IPS-18a (cell line): ENCODE results near the gene FGFR3.

ENCODE experiments used
- H3K27ac ChIP-seq: one replicate; pipeline ENCODE4 v1.5.1; 2013; ENCODE audit warnings: low read length
- H3K27me3 ChIP-seq: one replicate; pipeline ENCODE4 v1.6.1; 2013; ENCODE audit warnings: mild to moderate bottlenecking, low read length; ENCODE audit not compliant: control insufficient read depth, insufficient read depth
- H3K36me3 ChIP-seq: one replicate; pipeline ENCODE4 v1.6.1; 2013; ENCODE audit warnings: low read depth, low read length; ENCODE audit not compliant: control insufficient read depth
- H3K4me1 ChIP-seq: one replicate; pipeline ENCODE4 v1.6.1; 2013; ENCODE audit warnings: low read depth, low read length; ENCODE audit not compliant: control insufficient read depth
- H3K4me3 ChIP-seq: one replicate; pipeline ENCODE4 v1.5.1; 2013; ENCODE audit warnings: low read length
- H3K9ac ChIP-seq: one replicate; pipeline ENCODE4 v1.6.1; 2013; ENCODE audit warnings: mild to moderate bottlenecking, low read length, moderate library complexity
- H3K9me3 ChIP-seq: one replicate; pipeline ENCODE4 v1.6.1; 2013; ENCODE audit warnings: low read depth, low read length; ENCODE audit not compliant: control insufficient read depth

The FGFR3 gene

DNA sequence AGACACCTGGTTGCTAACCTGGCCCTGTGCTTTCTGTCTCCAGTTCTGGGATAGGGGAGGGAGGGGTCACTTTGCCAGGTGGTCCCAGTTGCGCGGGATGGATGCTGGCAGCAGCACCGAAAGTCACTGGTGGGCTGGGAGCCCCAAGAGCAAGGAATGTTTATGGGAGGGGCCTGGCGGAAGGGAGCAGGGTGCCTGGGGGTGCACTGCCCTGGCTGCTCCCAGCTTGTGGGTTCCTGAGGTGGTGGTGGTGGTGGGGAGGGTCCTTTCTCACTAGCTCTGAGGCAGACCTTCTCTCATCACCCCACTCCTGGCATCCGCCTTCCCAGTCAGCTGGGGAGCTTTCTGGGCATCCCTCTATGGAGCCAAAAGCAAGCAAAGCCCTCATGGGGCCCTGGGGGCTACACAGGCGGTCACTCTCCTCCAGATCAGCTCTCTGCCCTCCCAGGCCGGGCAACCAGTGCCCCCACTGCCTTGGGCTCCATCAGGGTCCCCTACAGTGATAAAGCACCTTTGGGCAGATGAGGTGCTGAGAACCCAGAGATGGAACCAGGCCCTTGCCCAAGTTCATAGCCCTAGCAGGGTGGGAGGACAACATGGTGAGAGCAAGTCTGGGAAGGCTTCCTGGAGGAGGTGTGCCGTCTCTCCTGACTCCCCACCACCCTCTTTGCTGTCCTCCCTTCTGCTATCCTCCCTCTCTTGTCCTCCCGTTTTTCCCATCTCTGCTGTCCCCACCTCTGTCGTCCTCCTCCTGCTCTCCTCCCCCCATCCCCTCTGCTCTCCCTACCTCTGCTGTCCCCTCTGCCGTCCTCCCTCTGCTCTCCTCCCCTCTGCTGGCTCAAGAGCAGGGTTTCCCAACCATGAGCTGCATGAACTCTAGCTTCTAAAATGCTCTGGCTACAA, 16.0 kb downstream of the FGFR3 start:
- Histone ChIP-seq H3K4me3 (no peak overlapping the region), H3K27me3 (no peaks in the 10 kb centered on the region), H3K36me3 (peaks cover 15% of the 10 kb centered on the region), H3K4me1 (no peaks in the 10 kb centered on the region), H3K9ac (no peak overlapping the region), H3K9me3 (no peaks in the 10 kb centered on the region), H3K27ac (no peak overlapping the region)

DNA sequence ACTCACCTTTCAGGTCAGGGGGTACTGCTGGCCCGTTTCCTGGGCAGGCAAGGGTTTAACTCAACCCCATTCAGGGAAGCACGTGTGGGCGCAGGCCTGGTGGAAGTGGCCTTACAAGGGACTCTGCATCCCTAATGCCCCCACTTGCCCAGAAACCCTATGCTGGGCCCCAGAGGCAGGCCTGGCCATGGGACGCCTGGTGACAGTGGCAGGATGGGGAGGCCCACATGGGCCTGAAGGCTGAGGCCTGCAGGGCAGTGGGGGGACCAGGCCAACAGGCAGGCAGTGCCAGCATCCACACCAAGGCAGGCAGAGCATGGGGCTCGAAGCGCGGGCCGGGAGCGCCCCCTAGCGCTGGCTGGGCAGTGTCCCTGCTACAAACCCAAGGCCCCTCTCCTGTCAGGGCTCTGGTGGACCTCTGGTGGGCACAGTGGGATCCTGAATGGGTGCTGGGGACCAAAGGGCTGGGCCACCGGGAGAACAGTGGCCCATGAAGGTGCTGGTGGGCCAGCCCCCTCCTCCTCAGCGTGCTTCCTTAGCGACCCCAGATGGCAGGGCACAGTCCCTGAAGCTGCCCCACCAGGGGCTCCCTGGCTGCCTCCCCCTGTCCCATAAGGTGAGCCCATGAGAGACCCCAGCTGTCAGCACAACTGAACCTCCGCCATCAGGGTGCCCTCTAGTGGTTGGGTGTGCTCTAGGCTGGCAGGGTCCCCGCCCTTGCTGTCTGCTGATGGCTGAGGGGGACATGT, 16.8 kb downstream of the FGFR3 start:
- Histone ChIP-seq H3K27ac (no peak overlapping the region), H3K4me3 (no peak overlapping the region), H3K9me3 (no peaks in the 10 kb centered on the region), H3K36me3 (peaks cover 23% of the 10 kb centered on the region), H3K27me3 (no peaks in the 10 kb centered on the region), H3K4me1 (no peaks in the 10 kb centered on the region), H3K9ac (no peak overlapping the region)

DNA sequence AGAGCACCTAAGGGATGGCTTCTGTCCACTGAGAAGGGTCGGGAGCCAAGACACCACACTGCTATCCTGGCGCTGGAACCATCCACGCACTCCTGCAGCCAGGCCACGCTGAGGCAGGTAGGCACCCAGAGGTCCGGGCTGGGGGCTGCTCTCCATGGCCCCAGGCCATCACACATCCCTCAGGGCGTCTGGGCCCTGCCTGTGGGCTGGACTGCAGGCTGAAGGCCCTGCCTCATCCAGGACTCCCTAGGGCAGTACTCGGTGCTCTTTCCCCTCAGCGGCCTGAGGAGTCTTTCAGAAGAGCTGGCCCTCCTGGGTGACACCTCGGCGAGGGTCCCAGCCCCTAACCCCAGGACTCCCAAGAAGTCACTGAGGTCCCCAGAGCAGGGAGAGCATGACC, 17.7 kb downstream of the FGFR3 start:
- Histone ChIP-seq H3K9ac (no peak overlapping the region), H3K27ac (no peak overlapping the region), H3K4me3 (no peak overlapping the region), H3K27me3 (no peaks in the 10 kb centered on the region), H3K9me3 (no peaks in the 10 kb centered on the region), H3K36me3 (peaks cover 29% of the 10 kb centered on the region), H3K4me1 (no peaks in the 10 kb centered on the region)

DNA sequence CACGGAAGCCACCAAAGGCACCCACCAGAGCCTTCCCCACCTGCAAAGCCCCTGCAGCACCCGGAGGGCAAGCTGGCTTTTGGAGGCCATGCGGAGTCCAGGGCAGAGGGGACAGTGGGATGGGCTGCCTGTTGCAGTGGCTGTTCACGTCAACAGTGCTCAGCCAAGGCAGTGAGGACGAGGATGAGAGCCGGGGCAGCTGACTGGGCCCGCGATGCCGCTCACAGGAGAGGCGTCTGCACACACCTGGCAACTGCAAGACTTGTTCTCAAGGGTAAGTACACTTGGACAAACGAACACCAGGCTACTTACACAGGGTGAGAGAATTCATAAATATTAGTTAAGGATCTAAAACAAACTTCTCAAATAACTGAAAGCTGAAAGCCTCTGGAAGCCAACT, 19.6 kb downstream of the FGFR3 start:
- H3K27ac ChIP-seq = no peak overlapping the region
- H3K9ac ChIP-seq = no peak overlapping the region
- no peaks in the 10 kb centered on the region for H3K27me3 ChIP-seq
- no peak overlapping the region for H3K4me3 ChIP-seq
- H3K4me1 ChIP-seq = no peaks in the 10 kb centered on the region
- peaks cover 38% of the 10 kb centered on the region for H3K36me3 ChIP-seq
- no peaks in the 10 kb centered on the region for H3K9me3 ChIP-seq

DNA sequence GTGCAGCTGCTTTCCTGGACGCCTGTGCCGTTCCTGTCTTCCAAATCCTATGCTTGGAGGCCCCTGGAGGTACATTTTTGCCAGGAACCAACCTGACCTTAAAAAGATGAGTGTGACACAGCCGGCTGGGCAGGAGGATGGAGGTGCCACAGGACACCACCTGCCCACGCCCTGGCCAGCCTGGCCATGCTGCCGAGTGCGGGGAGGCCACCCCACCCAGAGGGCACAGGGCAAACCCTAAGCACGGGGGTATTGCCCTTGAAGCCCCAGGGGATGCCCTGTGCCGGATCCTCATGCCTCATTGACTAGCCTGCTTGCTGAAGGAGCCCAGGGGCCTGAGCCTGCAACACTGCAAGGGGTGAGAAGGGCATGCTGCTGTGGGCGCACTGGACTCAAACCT, 20.1 kb downstream of the FGFR3 start:
- no peaks in the 10 kb centered on the region for H3K9me3 ChIP-seq
- H3K27ac ChIP-seq = no peak overlapping the region
- no peaks in the 10 kb centered on the region for H3K4me1 ChIP-seq
- peaks cover 39% of the 10 kb centered on the region for H3K36me3 ChIP-seq
- no peak overlapping the region for H3K4me3 ChIP-seq
- no peak overlapping the region for H3K9ac ChIP-seq
- no peaks in the 10 kb centered on the region for H3K27me3 ChIP-seq

DNA sequence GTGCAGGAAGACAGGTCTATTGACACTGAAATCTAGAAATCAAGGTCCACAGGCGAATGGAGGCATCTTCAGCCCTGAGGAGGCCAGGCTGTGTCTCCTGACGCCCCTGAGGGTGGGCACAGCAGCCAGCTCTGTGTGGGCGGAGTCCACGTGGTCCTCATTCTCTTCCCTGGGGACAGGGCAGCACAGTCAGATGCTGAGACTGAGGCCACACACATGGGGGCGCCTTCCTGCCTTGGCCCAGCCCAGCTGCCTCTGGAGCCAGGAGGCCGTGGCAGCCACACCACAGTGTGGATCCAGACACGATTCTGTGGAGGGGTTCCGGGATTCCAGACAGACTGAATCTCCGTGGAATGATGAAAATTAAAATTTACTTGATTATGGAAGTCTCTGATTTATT, 20.8 kb downstream of the FGFR3 start:
- Histone ChIP-seq H3K36me3 (peaks cover 42% of the 10 kb centered on the region), H3K27me3 (no peaks in the 10 kb centered on the region), H3K4me3 (no peak overlapping the region), H3K9ac (no peak overlapping the region), H3K27ac (no peak overlapping the region), H3K9me3 (no peaks in the 10 kb centered on the region), H3K4me1 (no peaks in the 10 kb centered on the region)

DNA sequence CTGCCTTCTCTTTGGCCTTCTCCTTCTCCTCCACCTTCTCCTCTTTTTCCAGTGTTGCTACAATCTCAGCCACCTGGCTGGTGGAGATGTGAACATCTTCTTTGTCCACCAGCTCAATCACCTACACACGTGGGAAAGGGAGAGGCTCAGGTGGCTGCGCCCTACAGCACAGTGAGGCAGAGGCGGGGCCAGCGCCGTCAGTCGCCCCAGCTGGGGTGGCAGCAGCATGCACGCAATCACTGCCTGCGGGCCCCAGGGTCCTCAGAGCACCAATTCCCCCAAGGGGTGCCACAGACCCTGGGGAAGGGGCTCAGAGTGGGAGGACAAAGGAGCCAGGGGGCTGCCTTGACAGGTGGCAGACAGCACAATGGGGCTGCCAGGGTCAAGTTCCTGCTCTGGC, 21.4 kb downstream of the FGFR3 start:
- no peak overlapping the region for H3K9ac ChIP-seq
- no peak overlapping the region for H3K27ac ChIP-seq
- H3K4me1 ChIP-seq = no peaks in the 10 kb centered on the region
- peaks cover 48% of the 10 kb centered on the region for H3K36me3 ChIP-seq
- H3K27me3 ChIP-seq = no peaks in the 10 kb centered on the region
- H3K9me3 ChIP-seq = no peaks in the 10 kb centered on the region
- no peak overlapping the region for H3K4me3 ChIP-seq

DNA sequence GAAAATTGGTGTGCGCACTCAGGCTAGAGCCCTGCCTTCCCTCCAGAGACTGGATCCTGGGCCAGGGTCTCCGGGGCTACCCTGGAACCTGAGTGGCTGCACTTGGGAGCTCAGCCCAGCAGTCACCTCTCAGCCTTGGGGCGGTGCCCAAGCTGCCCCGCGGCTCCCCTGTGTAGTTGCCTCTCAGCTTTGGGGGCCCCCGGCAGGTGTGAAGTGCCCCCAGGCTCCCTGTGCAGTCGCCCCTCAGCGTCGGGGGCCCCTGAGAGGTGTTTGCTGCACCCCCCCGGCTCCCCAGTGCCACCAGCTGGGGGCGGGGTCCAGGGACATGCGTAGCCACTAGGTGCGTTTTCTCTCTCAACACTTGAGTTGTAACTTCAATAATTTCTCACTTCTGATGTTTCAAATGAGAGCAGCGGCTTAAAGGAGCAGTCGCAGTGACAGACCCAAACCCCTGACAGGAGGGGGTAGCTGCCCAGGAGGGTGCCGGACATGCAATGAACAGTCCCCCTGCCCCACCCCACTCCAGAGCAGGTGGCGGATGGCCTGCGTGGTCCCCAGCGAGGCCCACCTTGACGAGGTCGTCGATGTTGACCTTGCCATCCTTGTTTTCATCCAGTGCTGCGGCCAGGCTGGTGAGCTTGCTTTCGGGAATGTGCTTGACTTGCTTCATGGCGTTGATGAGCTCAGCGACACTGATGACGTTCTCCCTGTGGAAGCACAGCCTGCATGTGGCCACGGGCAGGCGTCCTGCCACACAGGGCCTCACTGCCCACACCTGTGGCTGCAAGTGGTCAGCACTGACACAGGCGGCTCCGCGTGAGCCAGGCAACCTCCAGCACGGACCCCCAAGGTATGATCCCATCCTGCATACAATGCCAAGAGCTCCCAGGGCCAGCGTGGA, 22.3 kb downstream of the FGFR3 start:
- H3K4me3 ChIP-seq = no peak overlapping the region
- no peak overlapping the region for H3K27ac ChIP-seq
- no peaks in the 10 kb centered on the region for H3K27me3 ChIP-seq
- H3K9me3 ChIP-seq = no peaks in the 10 kb centered on the region
- no peaks in the 10 kb centered on the region for H3K4me1 ChIP-seq
- H3K36me3 ChIP-seq = peaks cover 49% of the 10 kb centered on the region
- H3K9ac ChIP-seq = no peak overlapping the region

DNA sequence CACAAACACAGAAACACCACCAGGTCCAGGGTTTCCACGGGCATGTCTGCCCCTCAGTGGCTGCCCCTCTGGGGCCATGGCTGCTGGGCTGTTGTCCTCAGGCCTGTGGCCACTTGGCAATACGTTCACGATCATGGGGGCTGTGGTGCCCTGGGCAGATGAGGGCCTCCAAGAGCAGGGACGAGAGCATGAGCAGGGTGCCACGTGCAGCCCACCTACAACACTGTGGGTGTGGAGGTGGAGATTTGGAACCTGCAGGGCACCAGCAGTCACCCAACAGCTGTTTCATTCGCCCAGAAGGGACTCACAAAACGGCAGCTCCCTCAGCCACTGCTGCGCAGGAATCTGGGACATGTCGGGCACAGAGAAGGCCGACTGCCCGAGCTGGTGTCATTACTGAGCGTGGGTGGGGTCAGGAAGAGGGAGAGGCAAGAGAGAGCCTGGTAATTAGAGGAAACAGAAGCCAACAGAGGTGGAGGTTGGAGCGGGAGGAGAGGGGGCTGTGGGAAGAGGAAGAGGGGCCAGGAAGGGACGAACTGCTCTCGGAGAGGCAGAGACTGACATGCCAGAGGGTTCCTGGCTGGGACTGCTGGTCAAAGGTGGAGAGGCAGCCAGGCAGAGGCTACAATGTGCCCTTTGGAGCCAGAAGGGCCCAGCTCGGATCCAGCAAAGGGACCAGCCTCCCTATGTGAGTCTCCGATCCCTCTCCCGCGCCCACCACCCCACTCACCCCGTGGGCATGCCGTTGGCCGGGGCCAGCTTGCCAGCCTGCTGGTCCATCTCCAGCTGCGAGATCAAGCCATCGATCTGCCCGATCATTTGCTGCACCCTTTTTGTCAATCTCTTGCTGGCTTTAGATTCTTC, 23.1 kb downstream of the FGFR3 start:
- Histone ChIP-seq H3K9me3 (no peaks in the 10 kb centered on the region), H3K27me3 (no peaks in the 10 kb centered on the region), H3K9ac (no peak overlapping the region), H3K27ac (no peak overlapping the region), H3K36me3 (peaks cover 49% of the 10 kb centered on the region), H3K4me1 (no peaks in the 10 kb centered on the region), H3K4me3 (no peak overlapping the region)

DNA sequence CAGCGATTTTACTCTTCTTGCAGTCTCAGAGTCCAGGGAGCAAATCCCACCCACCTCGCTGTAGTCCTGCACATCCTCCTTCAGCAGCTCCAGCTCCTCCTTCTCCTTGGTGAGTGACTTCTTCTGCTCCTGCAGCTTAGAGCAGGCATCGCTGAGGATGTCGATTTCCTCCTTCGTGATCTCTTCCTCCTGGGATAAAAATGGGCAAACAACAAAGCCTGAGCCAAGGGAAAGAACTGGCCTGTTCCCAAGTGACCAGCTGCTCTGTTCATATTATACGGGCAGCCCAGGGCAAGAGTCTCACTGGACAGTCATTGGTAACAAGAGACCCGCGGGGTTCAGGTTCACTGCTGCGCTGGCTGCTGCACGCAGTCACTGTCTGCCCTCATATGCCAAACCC, 26.2 kb downstream of the FGFR3 start:
- Histone ChIP-seq H3K4me3 (no peak overlapping the region), H3K27ac (no peak overlapping the region), H3K9me3 (no peaks in the 10 kb centered on the region), H3K4me1 (no peaks in the 10 kb centered on the region), H3K27me3 (no peaks in the 10 kb centered on the region), H3K9ac (no peak overlapping the region), H3K36me3 (peaks cover 54% of the 10 kb centered on the region)
